HG03469 (cell line): ENCODE measurements around the gene NRCAM.
A peak's percentile ranks its signal among the peaks of the same experiment; 100 is the strongest.

Experiments used
- ATAC-seq: cut with Tn5 transposase; IDR thresholded peaks from one replicate; pipeline ENCODE4 v1.9.1; 2021; ENCODE audit warnings: mild to moderate bottlenecking, moderate library complexity, moderate number of reproducible peaks; ENCODE audit not compliant: unreplicated experiment

NRCAM gene

GRCh38 chr7:108171164-108171563, 285.1 kb downstream of the NRCAM start:
- ATAC-seq, result no peak

- ATAC-seq, result no peak
Observed at GRCh38 chr7:108170251-108170650, 286.0 kb downstream of the NRCAM start.

- no peak for ATAC-seq
Observed at GRCh38 chr7:108167460-108167859, 288.8 kb downstream of the NRCAM start.

- no peak for ATAC-seq
Observed at GRCh38 chr7:108166687-108167086, 289.5 kb downstream of the NRCAM start.

- no peak for ATAC-seq
Observed at GRCh38 chr7:108165723-108166122, 290.5 kb downstream of the NRCAM start.

- no peak for ATAC-seq
Observed at GRCh38 chr7:108164946-108165345, 291.3 kb downstream of the NRCAM start.

GRCh38 chr7:108164342-108164741, 291.9 kb downstream of the NRCAM start:
- ATAC-seq, result no peak

- ATAC-seq, result no peak
Observed at GRCh38 chr7:108158776-108159175, 297.5 kb downstream of the NRCAM start.

GRCh38 chr7:108157606-108158335, 298.5 kb downstream of the NRCAM start:
- ATAC-seq, result no peak

GRCh38 chr7:108156897-108157605, 299.2 kb downstream of the NRCAM start:
- no peak for ATAC-seq

- ATAC-seq, result no peak
Observed at GRCh38 chr7:108152198-108152597, 304.0 kb downstream of the NRCAM start.

GRCh38 chr7:108149908-108150307, 306.3 kb downstream of the NRCAM start:
- no peak for ATAC-seq

- ATAC-seq, result no peak
Observed at GRCh38 chr7:108149119-108149518, 307.1 kb downstream of the NRCAM start.

GRCh38 chr7:108147031-108147563, 309.1 kb downstream of the NRCAM start:
- ATAC-seq, result no peak

- ATAC-seq, result no peak
Observed at GRCh38 chr7:108146070-108146842, 310.0 kb downstream of the NRCAM start.

GRCh38 chr7:108145401-108145800, 310.8 kb downstream of the NRCAM start:
- no peak for ATAC-seq

- ATAC-seq, result no peak
Observed at GRCh38 chr7:108144931-108145330, 311.3 kb downstream of the NRCAM start.

- peak; percentile 39 for ATAC-seq
Observed at GRCh38 chr7:108143658-108144420, 312.4 kb downstream of the NRCAM start.

- no peak for ATAC-seq
Observed at GRCh38 chr7:108142675-108143259, 313.5 kb downstream of the NRCAM start.

GRCh38 chr7:108142180-108142579, 314.1 kb downstream of the NRCAM start:
- ATAC-seq, result no peak
